Measurements from ENCODE around the gene CDKN2D.
"Not testable (repeated sequence)": the region's sequence is repeated elsewhere in the genome, so short reads cannot be mapped to it uniquely, and the experiment has no call there.

CDKN2D gene

GRCh38 chr19:10580979-10581631, 12.3 kb upstream of the CDKN2D start:
- DNase-seq: peak; percentile 96

- no peak for DNase-seq
Observed at GRCh38 chr19:10577951-10578350, 9.2 kb upstream of the CDKN2D start.

GRCh38 chr19:10575011-10575716, 6.4 kb upstream of the CDKN2D start:
- DNase-seq: no peak

GRCh38 chr19:10574462-10574861, 5.7 kb upstream of the CDKN2D start:
- no peak for DNase-seq

GRCh38 chr19:10573793-10574192, 5.0 kb upstream of the CDKN2D start:
- DNase-seq: not testable (repeated sequence)

- DNase-seq: peak; percentile 59
Observed at GRCh38 chr19:10568062-10568825, 535 bp downstream of the CDKN2D start.

- no peak for DNase-seq
Observed at GRCh38 chr19:10567656-10568055, 1.1 kb downstream of the CDKN2D start.

GRCh38 chr19:10566658-10567410, 1.9 kb downstream of the CDKN2D start:
- DNase-seq: no peak

GRCh38 chr19:10566408-10566657, 2.4 kb downstream of the CDKN2D start:
- no peak for DNase-seq

GRCh38 chr19:10565567-10566407, 3.0 kb downstream of the CDKN2D start, which contains the start of gene KRI1:
Gene KRI1 (minus strand): TSS chr19:10566010. CDS start chr19:10565999, 11 bp downstream.
- DNase-seq: peak; percentile 98

GRCh38 chr19:10565028-10565566, 3.7 kb downstream of the CDKN2D start:
- peak; percentile 83 for DNase-seq

GRCh38 chr19:10562609-10563008, 6.2 kb downstream of the CDKN2D start:
- peak; percentile 15 for DNase-seq

GRCh38 chr19:10560154-10560553, 8.6 kb downstream of the CDKN2D start:
- no peak for DNase-seq

- DNase-seq: no peak
Observed at GRCh38 chr19:10557603-10558197, 11.1 kb downstream of the CDKN2D start.

GRCh38 chr19:10555610-10555973, 13.2 kb downstream of the CDKN2D start:
- DNase-seq: no peak

GRCh38 chr19:10554760-10555609, 13.8 kb downstream of the CDKN2D start:
- no peak for DNase-seq

- DNase-seq: no peak
Observed at GRCh38 chr19:10553943-10554381, 14.8 kb downstream of the CDKN2D start.

- DNase-seq: no peak
Observed at GRCh38 chr19:10553087-10553667, 15.6 kb downstream of the CDKN2D start.

- DNase-seq: peak; percentile 69
Observed at GRCh38 chr19:10552510-10553053, 16.2 kb downstream of the CDKN2D start.

All from NCI-H82 (cell line).